ENCODE results near the gene ENOPH1.
"Not testable (repeated sequence)": the region's sequence is repeated elsewhere in the genome, so short reads cannot be mapped to it uniquely, and the experiment has no call there.

The ENOPH1 gene

DNA sequence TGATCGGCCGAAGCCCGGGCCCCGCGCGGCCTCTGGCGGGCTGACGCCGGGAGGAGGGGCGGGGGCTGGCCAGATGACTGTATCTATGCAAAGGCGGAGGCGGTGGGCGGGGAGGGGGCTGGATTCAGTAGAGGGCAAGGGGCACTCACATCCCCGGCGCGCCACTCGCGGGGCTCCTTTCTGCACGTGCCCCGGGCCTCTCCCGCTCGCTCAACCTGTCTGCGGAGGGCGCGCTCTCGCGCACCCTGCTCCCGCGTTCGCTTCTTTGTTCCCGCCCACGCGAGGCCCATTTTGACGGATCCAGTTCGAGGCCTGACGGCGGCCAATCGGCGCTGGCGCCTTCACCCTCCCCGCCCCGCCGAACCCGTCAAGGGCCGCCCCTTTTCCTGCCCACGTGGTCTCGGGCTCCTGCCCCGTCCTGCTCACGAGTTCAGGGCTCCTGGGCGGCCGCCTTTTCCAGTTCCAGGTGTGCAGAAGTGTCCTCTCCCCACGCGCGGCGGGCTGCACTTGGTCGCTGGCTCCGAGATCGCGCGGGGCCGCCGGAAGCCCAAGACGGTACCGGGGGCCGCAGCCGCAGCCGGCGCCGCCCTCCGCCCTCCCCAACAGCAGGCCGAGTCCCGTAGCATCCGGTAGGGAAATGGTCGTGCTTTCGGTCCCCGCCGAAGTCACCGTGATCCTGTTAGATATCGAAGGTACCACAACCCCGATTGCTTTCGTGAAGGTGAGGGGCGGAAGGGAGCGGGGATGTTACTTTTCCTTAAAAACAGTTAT is at the start of gene ENOPH1, which contains the start of gene HNRNPDL:
ENOPH1 (plus strand) TSS at position 398 of the 771 bp plus-strand sequence; CDS start at position 638, 240 bp downstream.
HNRNPDL (minus strand) TSS at position 270 of the 771 bp plus-strand sequence. CDS start 772 bp downstream, outside the sequence.
- peak; percentile 94 for DNase-seq

DNA sequence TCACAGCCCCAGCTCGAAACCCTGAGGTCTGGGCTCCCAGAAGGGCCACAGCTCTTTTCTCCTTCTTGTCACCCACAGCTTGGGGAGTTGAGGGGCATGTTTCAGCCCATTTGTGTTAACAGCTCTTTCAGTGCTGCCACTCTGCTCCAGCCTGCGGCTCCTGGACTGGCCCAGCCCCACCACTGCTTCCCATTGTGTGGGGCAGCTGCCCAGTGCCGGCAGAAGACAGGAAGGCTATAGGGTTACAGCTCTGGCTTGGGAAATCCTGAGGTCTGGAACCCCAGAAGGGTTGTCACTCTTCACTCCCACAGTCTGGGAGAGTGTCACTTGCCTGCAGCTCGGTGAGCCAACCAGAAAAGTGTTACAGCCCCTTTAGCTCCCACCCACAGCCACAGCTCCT is 49.6 kb upstream of the ENOPH1 start:
- no peak for DNase-seq

DNA sequence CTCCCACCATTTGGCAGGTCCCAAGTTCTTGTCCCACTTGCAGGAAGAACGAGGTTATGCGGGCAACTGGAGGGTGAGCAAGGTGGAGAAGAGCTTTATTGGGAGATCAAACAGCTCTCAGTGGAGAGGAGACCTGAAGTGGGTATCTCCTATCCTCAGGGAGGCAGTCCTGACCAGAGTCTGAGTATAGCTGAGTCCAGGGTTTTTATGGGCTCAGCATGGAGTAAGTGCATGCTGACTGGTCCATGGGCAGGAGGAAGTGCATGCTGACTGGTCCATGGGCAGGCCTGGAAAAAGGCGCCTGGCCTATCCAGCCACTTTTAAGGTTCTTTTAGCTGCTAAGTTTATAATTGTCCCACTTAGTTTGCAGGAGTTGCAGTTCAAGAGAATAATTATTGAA is 49.2 kb upstream of the ENOPH1 start:
- DNase-seq = no peak

DNA sequence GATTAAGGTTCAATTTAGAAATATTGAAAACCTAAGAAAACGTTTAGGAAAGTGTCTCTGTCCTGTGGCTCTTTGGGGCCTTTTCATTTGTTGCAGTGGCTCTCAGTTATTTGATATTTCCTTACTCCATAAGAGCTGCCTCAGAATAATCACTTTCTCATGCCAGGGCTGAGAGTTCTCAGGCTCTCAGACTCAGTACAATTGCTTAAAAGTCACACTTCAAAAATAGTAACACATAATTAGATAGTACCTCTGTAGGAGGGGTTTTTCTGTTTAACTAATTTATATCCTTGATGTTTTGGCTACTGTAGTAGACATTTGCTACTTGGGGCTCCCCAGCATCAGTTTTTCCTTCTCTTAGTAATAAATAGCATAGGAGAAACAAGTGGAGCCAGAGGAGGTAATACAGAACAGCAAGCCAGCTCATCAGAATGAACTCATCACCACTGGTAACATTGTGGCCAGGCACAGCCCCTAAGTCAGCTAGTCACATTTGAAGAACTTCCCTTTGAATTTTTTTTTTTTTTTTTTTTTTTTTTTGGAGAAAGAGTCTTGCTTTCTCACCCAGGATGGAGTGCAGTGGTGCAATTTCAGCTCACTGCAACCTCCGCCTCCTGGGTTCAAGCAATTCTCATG is 48.6 kb upstream of the ENOPH1 start:
- DNase-seq = no peak

DNA sequence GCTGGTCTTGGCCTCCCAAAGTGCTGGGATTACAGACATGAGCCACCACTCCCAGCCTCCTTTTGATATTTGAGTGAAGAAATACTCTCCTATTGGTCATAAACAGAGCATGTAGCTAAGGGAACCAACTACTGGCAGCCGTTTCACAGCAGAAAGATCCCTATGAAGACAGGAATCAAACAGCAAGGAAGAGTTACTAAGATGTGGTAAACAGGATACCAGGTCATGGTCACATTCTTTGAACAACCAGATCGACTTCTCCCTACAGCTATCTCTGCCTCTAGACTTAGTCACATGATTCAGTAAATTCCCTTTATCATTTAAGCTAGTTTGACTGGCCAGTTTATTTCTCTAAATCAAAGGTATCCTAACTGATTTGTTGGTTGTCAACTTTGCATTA is 47.6 kb upstream of the ENOPH1 start:
- DNase-seq = no peak

DNA sequence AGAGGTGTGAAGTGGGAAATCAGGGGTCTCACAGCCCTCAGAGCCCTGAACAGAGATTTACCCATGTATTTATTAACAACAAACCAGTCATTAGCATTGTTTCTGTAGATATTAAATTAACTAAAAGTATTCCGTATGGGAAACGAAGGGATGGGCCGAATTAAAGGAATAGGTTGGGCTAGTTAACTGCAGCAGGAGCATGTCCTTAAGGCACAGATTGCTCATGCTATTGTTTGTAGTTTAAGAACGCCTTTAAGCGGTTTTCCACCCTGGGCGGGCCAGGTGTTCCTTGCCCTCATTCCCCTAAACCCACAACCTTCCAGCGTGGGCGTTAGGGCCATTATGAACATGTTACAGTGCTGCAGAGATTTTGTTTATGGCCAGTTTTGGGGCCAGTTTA is 44.1 kb upstream of the ENOPH1 start:
- not testable (repeated sequence) for DNase-seq

DNA sequence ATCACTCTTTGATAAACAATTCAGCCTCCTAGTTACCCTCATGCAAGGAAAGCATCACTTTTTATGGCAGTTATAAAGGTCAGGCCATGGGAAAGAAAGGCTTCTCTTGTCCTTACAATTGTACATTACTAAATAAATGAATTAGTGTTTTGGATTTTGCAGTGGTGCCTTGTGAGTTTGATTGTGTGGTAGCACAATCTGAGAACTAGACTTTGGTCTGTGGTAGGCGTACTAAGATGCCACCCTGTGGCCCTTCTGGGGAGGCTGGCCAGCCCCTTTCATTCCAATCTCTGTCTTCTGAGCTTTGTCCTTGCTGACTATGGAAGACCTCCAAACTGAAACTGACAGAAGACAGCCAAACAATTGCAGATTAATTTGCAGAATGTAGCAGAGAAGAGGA is 42.0 kb upstream of the ENOPH1 start:
- DNase-seq = no peak

DNA sequence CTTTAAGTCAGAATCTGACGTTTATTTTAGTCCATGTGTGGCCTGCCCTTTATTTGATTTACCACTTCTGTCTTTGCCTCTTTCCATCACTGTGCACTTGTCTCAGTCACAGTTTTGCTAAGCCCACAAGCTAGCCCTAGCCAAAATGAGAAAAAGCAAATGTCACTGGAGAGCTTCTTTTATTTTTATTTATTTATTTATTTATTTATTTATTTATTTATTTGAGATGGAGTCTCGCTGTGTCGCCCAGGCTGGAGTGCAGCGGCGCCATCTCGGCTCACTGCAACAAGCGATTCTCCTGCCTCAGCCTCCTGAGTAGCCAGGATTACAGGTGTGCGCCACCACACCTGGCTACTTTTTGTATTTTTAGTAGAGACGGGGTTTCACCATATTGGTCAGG is 40.3 kb upstream of the ENOPH1 start:
- not testable (repeated sequence) for DNase-seq

DNA sequence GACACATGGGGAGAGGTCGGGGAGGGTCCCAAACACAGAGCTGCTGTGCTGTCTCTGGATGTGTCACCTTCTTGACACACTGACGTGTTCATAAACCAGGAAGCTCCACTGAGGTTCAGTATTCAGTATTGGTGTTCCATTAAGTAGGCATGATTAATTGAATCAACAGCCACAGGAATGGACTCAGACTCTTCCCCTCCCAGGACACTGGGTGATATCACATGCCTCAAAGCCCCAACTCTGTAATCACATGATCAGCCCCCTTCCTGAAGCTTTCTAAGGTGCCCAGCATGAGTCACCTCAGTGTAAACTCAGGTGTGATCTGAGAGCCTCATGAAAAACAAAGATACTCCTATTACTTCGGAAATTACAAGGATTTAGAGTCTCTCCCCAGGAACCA is 35.5 kb upstream of the ENOPH1 start:
- DNase-seq = no peak

DNA sequence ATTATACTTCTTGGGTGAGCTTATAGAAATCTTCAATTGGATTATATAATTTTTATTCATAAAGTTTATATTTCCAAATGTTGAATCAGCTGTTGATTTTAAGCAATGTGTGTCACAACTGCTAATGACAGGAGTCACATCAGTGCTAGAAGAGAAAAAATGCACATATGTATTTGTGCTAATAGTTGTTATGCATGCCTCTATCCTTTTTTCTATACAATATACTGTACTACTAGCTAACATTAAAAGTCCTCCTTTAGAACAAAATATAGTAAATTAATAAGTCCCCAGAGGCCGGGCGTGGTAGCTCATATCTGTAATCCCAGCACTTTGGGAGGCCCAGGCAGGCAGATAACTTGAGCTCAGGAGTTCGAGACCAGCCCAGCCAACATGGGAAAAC is 32.9 kb upstream of the ENOPH1 start:
- no peak for DNase-seq

DNA sequence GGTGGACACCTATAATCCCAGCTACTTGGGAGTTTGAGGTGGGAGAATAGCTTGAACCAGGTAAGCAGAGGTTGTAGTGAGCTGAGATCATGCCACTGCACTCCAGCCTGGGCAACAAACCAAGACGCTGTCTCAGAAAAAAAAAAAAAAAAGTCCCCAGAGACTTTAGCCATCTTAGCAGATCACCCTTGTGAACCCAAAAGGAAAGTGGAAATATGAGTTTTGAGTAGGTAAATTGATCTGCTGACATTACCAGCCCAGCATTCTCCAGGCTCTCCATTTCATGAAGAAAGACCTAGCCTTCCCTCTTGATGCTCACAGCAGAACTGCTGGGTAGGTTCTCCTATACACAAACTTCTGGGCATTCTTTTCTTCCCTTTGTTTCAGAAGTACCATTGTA is 32.1 kb upstream of the ENOPH1 start:
- no peak for DNase-seq

DNA sequence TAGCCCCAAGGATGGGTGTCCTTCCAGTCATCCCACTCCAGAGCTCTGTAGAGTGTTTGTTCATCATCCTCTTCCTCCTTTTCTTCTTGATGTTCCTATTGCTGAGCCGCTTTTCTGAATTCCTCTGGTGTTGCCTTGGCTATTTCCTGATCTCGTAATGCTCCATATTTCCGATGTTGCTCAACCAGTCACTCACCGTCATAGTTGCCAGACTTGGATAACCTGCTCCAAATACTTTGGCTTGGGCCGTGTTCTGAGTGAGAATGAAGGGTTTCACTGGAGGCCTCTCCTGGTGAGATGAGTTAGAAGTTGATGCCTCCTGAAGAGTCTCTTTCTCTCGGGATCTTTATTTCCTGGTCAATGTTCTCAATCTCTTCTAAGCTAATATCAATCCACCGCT is 28.8 kb upstream of the ENOPH1 start:
- DNase-seq = no peak

DNA sequence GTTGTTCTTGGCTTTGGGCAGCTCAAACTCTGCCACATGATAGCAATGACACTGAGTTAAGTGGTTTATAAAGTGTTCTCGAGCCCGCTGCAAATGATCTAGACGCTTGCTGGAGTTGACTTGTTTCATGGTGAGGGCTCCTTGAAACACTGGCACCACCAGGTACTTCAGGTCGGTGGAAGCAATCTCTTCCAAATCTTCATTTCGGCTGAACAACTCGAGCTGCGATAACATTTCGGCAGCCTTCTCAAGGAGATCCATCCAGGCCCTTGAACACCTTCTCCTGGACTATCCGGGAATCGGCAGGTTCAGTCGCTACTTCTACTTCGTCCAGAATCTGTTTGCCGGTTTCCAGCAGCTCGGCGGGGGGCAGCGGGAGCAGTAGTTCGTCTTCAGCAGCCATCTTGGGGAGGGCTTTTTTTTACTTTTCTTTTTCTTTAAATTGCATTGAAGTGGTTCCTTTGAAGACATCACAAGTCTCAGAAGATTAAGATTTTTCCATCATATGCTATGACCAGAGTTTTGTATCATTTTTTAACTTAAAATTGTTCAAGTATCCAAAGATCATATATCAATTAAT is 28.1 kb upstream of the ENOPH1 start:
- DNase-seq = no peak

DNA sequence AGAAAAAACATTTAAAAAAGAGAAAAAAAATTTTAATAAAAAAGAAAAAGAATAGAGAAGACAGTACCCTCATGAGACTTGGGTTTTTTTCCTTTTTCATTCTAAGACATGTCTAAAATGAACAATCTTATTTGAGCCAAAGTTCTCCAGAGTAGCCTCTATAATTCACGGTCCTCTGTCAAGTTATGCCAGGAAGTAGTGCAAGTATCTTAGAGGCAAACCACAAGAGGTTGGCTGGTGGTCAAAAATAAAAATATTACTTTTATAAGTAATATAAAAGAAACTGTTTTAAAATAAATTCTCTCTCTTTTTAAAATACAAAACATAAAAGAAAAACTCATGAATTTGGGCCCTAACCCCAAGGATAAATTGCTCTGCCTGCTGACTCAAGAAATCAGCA is 26.7 kb upstream of the ENOPH1 start:
- no peak for DNase-seq

DNA sequence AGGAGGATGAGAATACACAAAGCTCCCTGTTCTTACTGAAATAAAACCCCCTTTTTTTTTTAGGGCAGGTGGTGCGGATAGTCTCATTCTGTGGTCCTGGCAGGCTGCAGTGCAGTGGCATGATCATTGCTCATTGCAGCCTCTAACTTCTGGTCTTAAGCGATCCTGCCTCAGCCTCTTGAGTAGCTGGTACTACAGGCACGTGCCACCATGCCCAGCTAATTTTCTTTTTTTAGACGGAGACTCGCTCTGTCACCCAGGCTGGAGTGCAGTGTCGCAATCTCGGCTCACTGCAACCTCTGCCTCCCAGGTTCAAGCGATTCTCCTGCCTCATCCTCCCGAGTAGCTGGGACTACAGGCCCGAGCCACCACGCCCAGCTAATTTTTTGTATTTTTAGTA is 15.3 kb upstream of the ENOPH1 start:
- DNase-seq = not testable (repeated sequence)

DNA sequence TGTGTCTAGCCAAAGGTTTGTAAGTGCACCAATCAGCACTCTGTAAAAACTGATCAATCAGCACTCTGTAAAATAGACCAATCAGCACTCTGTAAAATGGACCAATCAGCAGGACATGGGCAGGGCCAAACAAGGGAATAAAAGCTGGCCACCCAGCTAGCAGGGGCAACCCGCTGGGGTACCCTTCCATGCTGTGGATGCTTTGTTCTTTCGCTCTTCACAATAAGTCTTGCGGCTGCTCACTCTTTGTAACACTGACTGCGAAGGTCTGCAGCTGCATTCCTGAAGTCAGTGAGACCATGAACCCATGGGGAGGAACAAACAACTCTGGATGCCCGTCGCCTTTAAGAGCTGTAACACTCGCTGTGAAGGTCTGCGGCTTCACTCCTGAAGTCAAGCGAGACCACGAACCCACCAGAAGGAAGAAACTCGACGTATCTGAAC is 14.4 kb upstream of the ENOPH1 start:
- no peak for DNase-seq

DNA sequence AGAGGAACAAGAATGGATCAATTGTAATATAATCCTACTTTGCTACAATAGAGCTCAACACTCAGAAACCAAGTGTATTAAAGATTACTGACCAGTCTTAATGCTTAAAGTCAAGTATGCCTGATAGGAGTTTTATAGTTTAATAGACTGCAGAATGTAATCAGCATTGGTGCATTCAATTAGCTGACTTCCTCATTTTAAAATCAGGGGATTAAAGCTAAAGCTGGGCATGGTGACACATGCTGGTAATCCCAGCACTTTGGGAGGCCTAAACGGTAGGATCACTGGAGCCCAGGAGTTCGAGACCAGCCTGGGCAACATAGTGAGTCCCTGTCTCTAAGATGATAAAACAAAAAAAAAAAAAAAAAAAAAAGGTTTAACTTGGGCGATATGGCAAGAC is 10.9 kb upstream of the ENOPH1 start:
- no peak for DNase-seq

DNA sequence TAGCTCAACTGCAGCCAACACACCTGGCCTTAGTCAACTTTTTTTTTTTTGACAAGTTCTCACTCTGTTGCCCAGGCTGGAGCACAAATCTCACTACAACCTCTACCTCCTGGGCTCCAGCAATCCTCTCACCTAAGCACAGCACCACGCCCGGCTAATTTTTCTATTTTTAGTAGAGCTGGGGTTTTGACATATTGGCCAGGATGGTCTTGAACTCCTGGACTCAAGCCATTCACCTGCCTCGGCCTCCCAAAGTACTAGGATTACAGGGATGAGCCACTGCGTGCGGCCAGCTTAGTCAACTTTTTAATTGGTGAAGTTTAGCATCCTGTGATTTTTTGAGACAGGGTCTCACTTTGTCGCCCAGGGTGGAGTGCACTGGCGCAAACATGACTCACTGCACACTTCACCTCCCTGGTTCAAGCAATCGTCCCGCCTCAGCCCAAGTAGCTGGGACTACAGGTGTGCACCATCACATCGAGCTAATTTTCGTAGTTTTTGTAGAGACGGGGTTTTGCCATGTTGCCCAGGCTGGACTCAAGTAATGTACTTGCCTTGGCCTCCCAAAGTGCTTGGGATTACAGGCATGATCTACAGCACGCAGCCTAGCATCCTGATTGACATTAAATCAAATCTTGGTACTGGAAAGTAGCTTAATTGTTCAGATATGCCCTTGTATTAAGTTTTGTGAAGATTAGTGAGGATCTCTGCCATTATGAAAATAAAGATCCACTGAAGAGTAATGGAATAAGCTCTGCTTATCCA is 8.4 kb upstream of the ENOPH1 start:
- DNase-seq = no peak

DNA sequence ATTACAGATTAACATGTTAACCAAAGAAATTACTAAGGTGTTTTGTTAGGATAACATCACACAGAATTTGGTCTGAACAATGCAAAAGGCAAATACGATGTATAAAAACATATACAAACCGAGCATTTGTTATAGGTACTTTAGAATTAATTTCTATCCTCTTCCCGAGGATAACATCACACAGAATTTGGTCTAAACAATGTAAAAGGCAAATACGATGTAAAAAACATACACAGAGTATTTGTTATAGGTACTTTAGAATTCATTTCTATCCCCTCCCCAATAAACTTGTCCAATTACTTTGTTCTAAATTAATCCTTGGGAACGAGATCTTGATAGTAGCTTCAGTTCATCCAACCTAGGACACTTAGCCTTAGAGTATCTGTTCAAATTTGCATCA is 7.8 kb upstream of the ENOPH1 start:
- no peak for DNase-seq

DNA sequence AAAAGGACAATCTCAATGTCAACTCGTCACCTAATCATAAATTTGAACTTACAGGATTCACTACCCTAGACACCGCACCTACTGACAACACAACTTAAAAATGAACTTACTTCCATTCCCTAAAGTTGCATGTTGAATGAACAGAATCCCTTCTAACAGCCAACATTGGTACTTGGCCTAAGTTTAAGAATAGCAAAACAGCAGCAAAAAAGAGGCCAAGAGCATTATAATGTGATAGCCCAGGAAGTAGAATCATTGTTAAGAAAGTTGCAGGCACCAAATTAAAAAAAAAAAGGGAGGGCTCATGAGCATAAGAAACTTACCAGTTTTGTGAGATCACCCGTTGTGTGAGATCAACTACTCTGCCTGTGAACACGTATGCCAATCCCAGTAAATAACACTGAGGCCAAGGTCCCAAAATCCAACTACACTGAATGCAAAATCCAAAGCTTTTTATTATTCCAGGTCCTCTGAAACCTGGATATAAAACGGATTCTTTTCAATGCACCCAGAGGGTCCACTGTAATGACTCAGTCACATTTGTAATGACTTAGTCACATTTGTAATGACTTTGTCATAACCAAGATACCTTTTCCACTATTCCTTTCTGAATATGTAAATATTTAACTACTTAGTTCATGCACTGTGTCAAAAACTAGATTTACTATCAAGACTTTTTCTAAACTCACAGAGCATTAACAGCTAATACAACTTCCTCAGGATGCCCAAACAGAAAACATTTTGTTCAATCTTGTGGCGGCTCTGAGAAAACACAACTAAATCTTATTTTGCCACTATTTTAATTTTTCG is 6.9 kb upstream of the ENOPH1 start:
- no peak for DNase-seq

DNA sequence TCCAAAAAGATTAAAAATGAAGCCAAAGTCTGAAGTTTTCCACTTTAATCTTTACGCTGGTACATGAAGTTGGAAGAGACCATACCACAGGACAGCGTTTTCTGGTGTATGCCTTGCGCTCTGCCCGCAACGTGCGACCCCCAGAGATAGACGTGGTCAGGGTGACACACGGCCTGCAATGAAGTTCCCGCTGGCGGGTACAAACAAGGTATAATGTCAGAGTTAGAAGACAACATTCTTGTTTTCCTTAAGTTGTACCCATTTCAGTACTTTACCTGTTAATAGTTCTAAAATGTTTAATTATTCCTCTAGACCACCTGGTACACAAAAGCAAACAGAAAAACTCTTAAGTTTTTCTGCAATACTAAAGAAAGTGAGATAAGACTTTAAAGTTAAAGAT is 4.9 kb upstream of the ENOPH1 start:
- no peak for DNase-seq

DNA sequence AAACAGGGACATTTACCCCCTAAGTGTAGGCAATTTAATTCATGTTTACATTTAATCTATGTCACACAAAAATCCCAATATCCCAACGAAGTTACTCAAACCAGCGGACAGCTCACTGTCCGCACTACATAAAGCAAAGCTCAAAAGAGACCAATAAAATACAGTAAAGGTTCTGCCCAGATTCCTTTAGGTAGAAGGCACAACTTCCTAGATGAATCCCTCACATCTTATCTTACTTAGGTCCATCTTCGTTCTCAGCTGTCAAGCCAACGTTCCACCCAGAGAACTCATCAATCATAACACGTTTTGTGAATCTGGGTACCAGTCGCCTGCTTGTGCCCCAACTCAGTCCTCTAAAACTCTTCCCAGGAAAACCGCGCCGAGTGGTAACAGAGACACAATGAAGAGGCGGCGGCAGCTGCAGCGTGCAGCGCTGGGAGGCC is 1.8 kb upstream of the ENOPH1 start:
- DNase-seq = no peak

Measured in activated gamma-delta T cell treated with Interleukin-2 at 50 U/mL for 16 hours (primary cell).